HEK293T (cell line): ENCODE data around the gene NLRP4.

Source experiments
- BHLHE40 ChIP-seq: fragments of 450-650 bp; IDR thresholded peaks from 2 replicates; pipeline ENCODE4 v1.6.1; 2016; ENCODE audit warnings: mild to moderate bottlenecking, moderate library complexity, borderline replicate concordance
- CTBP1 ChIP-seq: fragments of 450-650 bp; IDR thresholded peaks from 2 replicates; pipeline ENCODE4 v1.6.1; 2016; ENCODE audit warnings: borderline replicate concordance
- ELF4 ChIP-seq: fragments of 450-650 bp; IDR thresholded peaks from 2 replicates; pipeline ENCODE4 v1.6.1; 2017; ENCODE audit warnings: antibody characterized with exemption
- FOXA1 ChIP-seq: fragments of 450-650 bp; IDR thresholded peaks from 2 replicates; pipeline ENCODE4 v1.6.1; 2016; ENCODE audit warnings: mild to moderate bottlenecking
- FOXK2 ChIP-seq: fragments of 450-650 bp; IDR thresholded peaks from 2 replicates; pipeline ENCODE4 v1.6.1; 2016; ENCODE audit warnings: mild to moderate bottlenecking
- LEF1 ChIP-seq: fragments of 450-650 bp; IDR thresholded peaks from 2 replicates; pipeline ENCODE4 v1.6.1; 2017; ENCODE audit warnings: mild to moderate bottlenecking, borderline replicate concordance
- NFRKB ChIP-seq: fragments of 450-650 bp; IDR thresholded peaks from 2 replicates; pipeline ENCODE4 v1.6.1; 2016; ENCODE audit warnings: mild to moderate bottlenecking, moderate library complexity
- PKNOX1 ChIP-seq: fragments of 450-650 bp; IDR thresholded peaks from 2 replicates; pipeline ENCODE4 v1.6.1; 2016
- SP1 ChIP-seq: fragments of 450-650 bp; IDR thresholded peaks from 2 replicates; pipeline ENCODE4 v1.6.1; 2017
- SUZ12 ChIP-seq: fragments of 450-650 bp; IDR thresholded peaks from 2 replicates; pipeline ENCODE4 v1.6.1; 2016; ENCODE audit warnings: mild to moderate bottlenecking
- ZNF384 ChIP-seq: fragments of 450-650 bp; IDR thresholded peaks from 2 replicates; pipeline ENCODE4 v1.6.1; 2016

- no peak for TF ChIP-seq SP1
- no peak for TF ChIP-seq LEF1
- no peak for TF ChIP-seq NFRKB
- TF ChIP-seq PKNOX1, result no peak
- TF ChIP-seq FOXA1, result no peak
- TF ChIP-seq BHLHE40, result no peak
- TF ChIP-seq SUZ12, result no peak
- TF ChIP-seq CTBP1, result no peak
- no peak for TF ChIP-seq ELF4
- TF ChIP-seq FOXK2, result no peak
- TF ChIP-seq ZNF384, result no peak
These were observed 3.7 kb upstream of the NLRP4 start for GRCh38 chr19:55832676-55833075.
